ENCODE results near the gene KRT9. TPM values are rescaled to one million over a fixed set of nuclear protein-coding genes. Genes with fewer than 3 reads are reported as not detected.

KRT9 gene
- total RNA-seq, 1 donor = 0.10 TPM

DNA sequence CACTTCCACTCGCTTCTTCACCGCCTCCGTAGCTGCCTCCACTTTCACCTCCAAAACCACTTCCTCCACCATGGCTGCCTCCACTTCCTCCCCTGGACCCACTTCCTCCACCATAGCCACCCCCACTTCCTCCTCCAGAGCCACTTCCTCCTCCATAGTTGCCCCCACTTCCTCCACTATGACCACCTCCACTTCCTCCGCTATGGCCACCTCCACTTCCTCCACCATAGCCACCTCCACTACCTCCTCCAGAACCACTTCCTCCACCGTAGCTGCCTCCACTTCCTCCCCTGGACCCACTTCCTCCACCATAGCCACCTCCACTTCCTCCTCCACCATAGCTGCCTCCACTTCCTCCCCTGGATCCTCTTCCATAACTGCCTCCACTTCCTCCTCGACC is 4.5 kb downstream of the KRT9 start:
- peaks cover 2% of the 10 kb centered on the region for H3K27me3 ChIP-seq (ENCODE audit: insufficient read depth, low read length)
- no peak overlapping the region for H3K4me3 ChIP-seq (ENCODE audit: low read length)
- no peaks in the 10 kb centered on the region for H3K4me1 ChIP-seq (ENCODE audit: insufficient read depth, low read length)
- no peaks in the 10 kb centered on the region for H3K9me3 ChIP-seq (ENCODE audit: low read depth, low read length)

GRCh38 chr17:41565338-41565737 is 6.5 kb downstream of the KRT9 start:
- no peaks in the 10 kb centered on the region for H3K4me1 ChIP-seq (ENCODE audit: insufficient read depth, low read length)
- H3K4me3 ChIP-seq (ENCODE audit: low read length) = no peak overlapping the region
- H3K9me3 ChIP-seq (ENCODE audit: low read depth, low read length) = no peaks in the 10 kb centered on the region
- peaks cover 11% of the 10 kb centered on the region for H3K27me3 ChIP-seq (ENCODE audit: insufficient read depth, low read length)

DNA sequence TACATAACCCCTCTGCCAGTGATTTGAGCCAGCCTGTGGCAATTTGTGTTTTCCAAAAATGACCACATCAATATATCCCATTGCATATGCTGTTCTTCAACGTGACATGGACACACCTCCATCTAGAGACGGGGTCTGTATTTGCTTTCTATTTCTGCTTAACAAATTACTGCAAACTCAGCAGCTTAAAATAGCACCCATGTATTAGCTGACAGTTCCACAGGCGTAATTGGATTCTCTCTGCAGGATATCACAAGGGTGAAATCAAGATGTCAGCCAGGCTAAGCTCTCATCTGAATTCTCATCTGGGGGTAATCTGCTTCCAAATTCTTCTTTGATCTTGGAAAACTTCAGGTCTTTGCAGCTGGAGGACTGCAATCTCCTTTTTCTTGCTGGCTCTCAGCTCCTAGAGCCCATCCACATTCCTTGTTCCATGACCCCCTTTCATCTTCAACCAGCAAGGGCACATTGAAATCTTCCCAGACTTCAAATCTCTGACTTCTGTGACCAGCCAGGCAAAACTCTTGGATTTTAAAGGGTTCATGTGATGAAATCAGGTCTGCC is 8.2 kb downstream of the KRT9 start:
- Histone ChIP-seq H3K4me1 (ENCODE audit: insufficient read depth, low read length) (no peaks in the 10 kb centered on the region), H3K4me3 (ENCODE audit: low read length) (no peak overlapping the region), H3K9me3 (ENCODE audit: low read depth, low read length) (no peaks in the 10 kb centered on the region), H3K27me3 (ENCODE audit: insufficient read depth, low read length) (peaks cover 11% of the 10 kb centered on the region)

GRCh38 chr17:41561554-41561953 is 10.3 kb downstream of the KRT9 start:
- Histone ChIP-seq H3K4me3 (ENCODE audit: low read length) (no peak overlapping the region), H3K9me3 (ENCODE audit: low read depth, low read length) (no peaks in the 10 kb centered on the region), H3K4me1 (ENCODE audit: insufficient read depth, low read length) (no peaks in the 10 kb centered on the region), H3K27me3 (ENCODE audit: insufficient read depth, low read length) (peaks cover 11% of the 10 kb centered on the region)

DNA sequence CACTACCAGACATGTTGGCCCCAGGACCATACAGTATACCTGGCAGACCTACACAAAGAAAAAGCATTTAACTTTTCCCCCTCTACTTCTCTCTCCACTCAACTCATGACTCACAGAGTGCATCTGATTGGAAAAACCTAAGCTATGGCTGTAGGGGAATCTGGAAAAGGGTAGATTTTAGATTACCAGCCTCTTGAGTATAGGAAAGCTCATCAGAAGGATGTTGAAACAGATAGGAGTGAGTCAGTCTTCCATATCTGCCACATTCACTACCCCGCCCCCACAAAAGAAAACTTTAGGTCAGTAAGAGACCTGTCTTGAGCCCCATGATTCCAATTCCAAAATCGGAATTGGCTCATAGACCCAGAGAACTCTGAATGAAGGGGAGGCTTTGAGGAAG is 12.3 kb downstream of the KRT9 start:
- Histone ChIP-seq H3K27me3 (ENCODE audit: insufficient read depth, low read length) (peaks cover 11% of the 10 kb centered on the region), H3K9me3 (ENCODE audit: low read depth, low read length) (no peaks in the 10 kb centered on the region), H3K4me3 (ENCODE audit: low read length) (no peak overlapping the region), H3K4me1 (ENCODE audit: insufficient read depth, low read length) (no peaks in the 10 kb centered on the region)

DNA sequence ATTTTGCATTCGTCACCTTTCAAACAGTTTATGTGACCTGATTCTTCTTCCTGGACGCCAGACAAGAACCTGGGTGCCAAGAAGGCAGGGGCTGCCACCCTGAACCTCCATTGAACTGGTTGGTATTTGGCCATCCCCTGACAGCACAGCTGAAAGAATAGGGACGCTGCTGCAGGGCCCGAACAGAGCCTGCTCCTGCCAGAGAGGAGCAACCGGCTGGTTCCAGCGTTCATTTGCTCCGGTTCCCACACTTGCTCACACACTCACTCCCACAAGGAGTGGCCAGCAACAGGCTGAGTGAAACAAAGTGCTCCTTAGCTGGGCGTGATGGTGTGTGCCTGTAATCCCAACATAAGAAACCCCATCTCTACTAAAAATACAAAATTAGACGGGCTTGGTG is 14.9 kb downstream of the KRT9 start:
- H3K9me3 ChIP-seq (ENCODE audit: low read depth, low read length) = no peaks in the 10 kb centered on the region
- no peaks in the 10 kb centered on the region for H3K4me1 ChIP-seq (ENCODE audit: insufficient read depth, low read length)
- H3K4me3 ChIP-seq (ENCODE audit: low read length) = no peak overlapping the region
- H3K27me3 ChIP-seq (ENCODE audit: insufficient read depth, low read length) = peaks cover 8% of the 10 kb centered on the region

GRCh38 chr17:41556306-41556705 is 15.6 kb downstream of the KRT9 start:
- Histone ChIP-seq H3K4me3 (ENCODE audit: low read length) (no peak overlapping the region), H3K27me3 (ENCODE audit: insufficient read depth, low read length) (peaks cover 5% of the 10 kb centered on the region), H3K4me1 (ENCODE audit: insufficient read depth, low read length) (no peaks in the 10 kb centered on the region), H3K9me3 (ENCODE audit: low read depth, low read length) (no peaks in the 10 kb centered on the region)

DNA sequence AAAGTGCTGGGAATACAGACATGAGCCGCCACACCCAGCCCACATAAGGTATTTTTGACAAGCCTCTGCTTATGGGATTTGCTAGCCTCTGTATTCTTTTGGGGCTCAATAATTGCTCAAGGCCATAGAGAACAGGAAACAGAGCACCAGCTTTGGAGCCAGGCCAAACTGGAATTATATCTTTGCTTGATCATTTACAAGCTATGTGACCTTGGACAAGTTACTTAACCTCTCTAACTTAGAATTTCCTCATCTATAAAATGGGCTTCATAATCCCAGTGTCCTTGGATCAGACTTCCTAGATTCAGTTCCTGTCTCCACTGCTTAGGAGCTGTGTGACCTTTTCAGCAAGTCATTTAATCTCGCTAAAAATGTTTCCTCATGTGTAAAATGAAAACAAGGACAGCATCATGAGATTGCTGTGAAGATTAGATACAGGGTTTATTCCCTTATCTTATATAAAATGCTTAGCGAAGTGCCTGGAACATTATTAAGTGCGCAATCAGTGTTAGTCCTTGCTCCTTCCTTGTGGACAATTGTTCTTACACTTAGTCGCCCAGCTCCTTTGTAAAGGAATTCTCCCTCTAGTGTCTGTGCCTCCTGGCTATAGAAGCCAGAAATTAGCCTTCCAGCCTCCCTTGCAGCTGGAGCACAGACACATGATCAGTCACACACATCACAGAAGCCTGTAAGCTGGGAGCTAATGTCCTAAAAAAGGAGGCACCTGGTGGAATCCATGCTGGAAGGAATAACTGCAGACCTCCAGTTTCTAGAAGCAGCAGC is 16.6 kb downstream of the KRT9 start:
- no peaks in the 10 kb centered on the region for H3K27me3 ChIP-seq (ENCODE audit: insufficient read depth, low read length)
- H3K4me3 ChIP-seq (ENCODE audit: low read length) = no peak overlapping the region
- no peaks in the 10 kb centered on the region for H3K9me3 ChIP-seq (ENCODE audit: low read depth, low read length)
- H3K4me1 ChIP-seq (ENCODE audit: insufficient read depth, low read length) = no peaks in the 10 kb centered on the region

GRCh38 chr17:41553987-41554680 is 17.7 kb downstream of the KRT9 start:
- Histone ChIP-seq H3K4me1 (ENCODE audit: insufficient read depth, low read length) (peaks cover under 1% of the 10 kb centered on the region), H3K9me3 (ENCODE audit: low read depth, low read length) (no peaks in the 10 kb centered on the region), H3K4me3 (ENCODE audit: low read length) (no peak overlapping the region), H3K27me3 (ENCODE audit: insufficient read depth, low read length) (no peaks in the 10 kb centered on the region)

- Histone ChIP-seq H3K4me3 (ENCODE audit: low read length) (no peak overlapping the region), H3K9me3 (ENCODE audit: low read depth, low read length) (no peaks in the 10 kb centered on the region), H3K4me1 (ENCODE audit: insufficient read depth, low read length) (peaks cover 10% of the 10 kb centered on the region), H3K27me3 (ENCODE audit: insufficient read depth, low read length) (no peaks in the 10 kb centered on the region)
These were observed 18.7 kb downstream of the KRT9 start for GRCh38 chr17:41553176-41553575.

DNA sequence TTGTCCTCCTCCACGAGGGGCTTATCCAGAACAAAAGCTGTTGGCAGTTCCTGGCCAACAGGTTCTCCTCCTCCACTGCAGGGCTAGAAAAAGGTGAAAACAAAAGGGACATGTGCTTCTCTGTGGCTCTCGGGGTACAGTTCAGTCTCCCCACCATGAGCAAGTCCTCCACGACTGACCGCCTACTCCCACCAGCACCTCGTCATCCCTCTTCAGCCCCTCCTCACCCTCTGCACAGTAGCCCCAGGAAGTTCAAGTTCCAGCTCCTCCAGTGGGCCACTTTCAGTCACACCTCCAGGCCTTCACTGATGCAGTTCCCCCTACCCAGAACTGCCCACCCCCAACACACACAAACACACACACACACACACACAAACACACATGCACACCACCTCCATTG is 19.4 kb downstream of the KRT9 start:
- peaks cover 18% of the 10 kb centered on the region for H3K4me1 ChIP-seq (ENCODE audit: insufficient read depth, low read length)
- H3K9me3 ChIP-seq (ENCODE audit: low read depth, low read length) = no peaks in the 10 kb centered on the region
- no peak overlapping the region for H3K4me3 ChIP-seq (ENCODE audit: low read length)
- no peaks in the 10 kb centered on the region for H3K27me3 ChIP-seq (ENCODE audit: insufficient read depth, low read length)

DNA sequence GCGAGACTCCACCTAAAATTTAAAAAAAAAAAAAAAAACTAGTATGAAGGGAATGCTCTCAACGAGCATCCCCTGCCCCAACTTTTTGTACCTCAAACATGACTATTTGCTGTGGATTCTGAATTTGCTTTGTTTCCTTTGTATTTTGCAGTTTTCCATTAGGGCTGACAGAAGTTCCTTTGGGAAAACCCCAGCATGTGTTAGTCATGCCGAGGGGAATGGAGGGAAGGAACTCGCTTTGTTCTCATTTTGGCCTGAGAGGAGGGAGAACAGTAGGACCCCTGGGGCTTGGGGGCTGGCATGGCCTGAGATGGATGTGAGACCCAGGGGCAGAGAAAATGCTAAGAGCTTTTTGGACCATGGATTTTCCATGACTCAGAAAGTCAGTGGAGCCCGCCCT is 20.5 kb downstream of the KRT9 start:
- H3K4me1 ChIP-seq (ENCODE audit: insufficient read depth, low read length) = peaks cover 18% of the 10 kb centered on the region
- no peak overlapping the region for H3K4me3 ChIP-seq (ENCODE audit: low read length)
- H3K9me3 ChIP-seq (ENCODE audit: low read depth, low read length) = no peaks in the 10 kb centered on the region
- H3K27me3 ChIP-seq (ENCODE audit: insufficient read depth, low read length) = no peaks in the 10 kb centered on the region

DNA sequence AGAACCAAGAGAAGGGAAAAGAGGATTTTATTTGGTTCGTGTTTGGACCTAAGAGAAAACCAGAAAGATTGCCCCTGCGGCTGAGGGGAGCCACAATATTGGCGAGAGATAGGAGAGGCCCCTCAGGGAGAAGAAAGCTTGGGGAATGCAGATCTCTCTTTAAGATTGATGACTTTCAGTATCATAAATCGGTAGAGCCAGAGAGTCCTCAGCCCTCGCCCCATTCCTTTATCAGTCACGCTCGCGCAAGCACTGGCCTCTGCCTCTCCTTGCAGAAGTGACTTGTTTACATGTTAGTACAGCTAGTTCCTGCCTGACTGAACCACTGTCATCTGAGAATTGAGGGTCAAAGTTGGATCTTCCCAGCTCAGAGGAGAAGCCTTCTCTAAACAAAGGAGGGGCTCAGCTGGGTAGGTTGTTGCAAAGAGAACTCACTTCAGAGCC is 22.2 kb downstream of the KRT9 start:
- H3K9me3 ChIP-seq (ENCODE audit: low read depth, low read length) = no peaks in the 10 kb centered on the region

DNA sequence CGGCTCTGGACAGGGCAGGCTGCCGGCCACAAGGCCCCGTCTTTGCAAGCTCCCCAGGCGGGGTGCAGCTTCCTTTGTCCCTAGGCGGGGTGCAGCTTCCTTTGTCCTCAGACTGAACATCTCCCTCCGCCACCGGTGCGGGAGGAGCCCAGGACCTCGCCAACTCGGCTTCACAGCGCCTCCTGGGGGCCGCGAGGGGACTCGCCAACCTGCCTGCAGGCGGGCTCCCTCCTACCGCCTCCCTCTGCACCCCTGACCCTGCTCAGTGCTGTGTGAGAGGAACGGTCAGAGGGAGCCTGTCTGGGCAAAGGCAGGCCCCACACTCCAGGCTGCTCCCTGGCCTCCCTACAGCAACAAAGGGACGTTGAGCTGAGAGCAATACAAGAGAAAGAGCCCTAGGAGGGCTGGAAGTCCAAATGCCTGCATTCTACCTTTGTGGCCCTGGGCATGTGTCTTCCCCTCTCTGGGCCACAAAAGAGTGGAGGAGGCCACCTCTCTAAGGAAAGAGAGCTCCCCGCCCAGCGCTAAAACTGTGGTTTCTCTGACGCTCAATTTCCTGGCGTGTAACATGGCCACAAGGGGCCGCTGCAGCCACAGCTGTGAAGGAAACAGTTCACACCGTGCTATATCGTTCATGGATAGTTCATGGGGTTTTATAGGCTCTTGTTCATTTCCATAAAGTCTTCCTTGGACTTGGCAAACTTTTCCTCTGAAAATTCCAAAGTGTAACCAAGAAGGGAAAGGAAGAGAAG is 22.8 kb downstream of the KRT9 start:
- no peaks in the 10 kb centered on the region for H3K27me3 ChIP-seq (ENCODE audit: insufficient read depth, low read length)
- no peaks in the 10 kb centered on the region for H3K9me3 ChIP-seq (ENCODE audit: low read depth, low read length)
- H3K4me3 ChIP-seq (ENCODE audit: low read length) = no peak overlapping the region
- H3K4me1 ChIP-seq (ENCODE audit: insufficient read depth, low read length) = peaks cover 18% of the 10 kb centered on the region

More for the DNA sequence above, 22.2 kb downstream of the KRT9 start:
- Histone ChIP-seq H3K4me3 (ENCODE audit: low read length) (no peak overlapping the region), H3K27me3 (ENCODE audit: insufficient read depth, low read length) (no peaks in the 10 kb centered on the region), H3K4me1 (ENCODE audit: insufficient read depth, low read length) (peaks cover 18% of the 10 kb centered on the region)

All from mononuclear cell (primary cell).